Stimulated activated CD4-positive, alpha-beta T cell treated with anti-CD3 and anti-CD28 coated beads, Interleukin-15, amount 100 ng/mL, for 24 hours (primary cell): Measurements from ENCODE around the gene TLR7.

ENCODE experiments used
- DNase-seq: peaks from one replicate; pipeline ENCODE4 v3.0.0-alpha.2; 2020

TLR7 gene

DNA sequence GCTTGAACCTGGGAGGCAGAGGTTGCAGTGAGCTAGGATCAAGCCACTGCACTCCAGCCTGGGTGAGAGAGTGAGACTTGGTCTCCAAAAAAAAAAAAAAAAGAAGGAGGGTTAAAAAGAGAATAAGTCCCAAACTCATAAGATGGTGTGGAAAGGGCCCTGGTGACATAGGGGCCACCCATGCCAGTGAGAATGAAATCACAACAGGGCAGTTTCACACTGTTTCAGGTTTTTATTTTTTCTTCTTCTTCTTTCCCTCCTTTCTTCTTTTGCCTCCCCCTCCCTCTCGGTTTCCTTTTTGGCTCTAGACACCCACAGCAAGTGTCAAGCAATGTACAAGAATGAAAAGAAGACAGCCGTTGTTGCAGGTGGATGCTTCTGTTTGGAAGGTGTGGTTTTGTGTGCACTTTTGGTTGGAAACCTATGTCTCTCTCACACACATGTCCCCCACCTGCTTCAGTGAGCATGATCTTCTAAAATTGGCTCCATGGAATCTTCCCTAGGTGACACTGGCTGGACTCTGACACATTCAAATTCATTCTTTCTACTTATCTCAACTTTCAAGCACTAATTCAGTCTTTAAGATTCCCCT is 25.1 kb downstream of the TLR7 start:
- DNase-seq = no peak

DNA sequence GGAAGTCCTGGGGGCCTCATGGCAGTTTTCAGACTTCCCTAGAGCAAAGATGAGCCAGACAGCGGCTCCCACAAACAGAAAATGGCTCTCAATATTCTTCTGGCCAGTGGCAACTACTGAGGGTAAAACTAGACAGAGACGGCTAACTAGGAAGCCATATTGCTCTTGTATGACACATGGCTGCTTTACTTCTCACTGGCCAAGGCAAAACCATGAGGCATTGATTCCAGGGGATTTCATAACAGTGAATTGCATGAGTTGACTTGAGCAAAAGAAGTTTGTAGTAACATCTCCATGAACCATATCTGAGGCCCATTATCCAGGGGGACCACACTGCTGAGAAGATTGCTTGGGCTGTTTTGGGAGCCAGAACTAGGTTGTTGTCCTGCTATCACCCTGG is 25.8 kb downstream of the TLR7 start:
- DNase-seq = no peak

DNA sequence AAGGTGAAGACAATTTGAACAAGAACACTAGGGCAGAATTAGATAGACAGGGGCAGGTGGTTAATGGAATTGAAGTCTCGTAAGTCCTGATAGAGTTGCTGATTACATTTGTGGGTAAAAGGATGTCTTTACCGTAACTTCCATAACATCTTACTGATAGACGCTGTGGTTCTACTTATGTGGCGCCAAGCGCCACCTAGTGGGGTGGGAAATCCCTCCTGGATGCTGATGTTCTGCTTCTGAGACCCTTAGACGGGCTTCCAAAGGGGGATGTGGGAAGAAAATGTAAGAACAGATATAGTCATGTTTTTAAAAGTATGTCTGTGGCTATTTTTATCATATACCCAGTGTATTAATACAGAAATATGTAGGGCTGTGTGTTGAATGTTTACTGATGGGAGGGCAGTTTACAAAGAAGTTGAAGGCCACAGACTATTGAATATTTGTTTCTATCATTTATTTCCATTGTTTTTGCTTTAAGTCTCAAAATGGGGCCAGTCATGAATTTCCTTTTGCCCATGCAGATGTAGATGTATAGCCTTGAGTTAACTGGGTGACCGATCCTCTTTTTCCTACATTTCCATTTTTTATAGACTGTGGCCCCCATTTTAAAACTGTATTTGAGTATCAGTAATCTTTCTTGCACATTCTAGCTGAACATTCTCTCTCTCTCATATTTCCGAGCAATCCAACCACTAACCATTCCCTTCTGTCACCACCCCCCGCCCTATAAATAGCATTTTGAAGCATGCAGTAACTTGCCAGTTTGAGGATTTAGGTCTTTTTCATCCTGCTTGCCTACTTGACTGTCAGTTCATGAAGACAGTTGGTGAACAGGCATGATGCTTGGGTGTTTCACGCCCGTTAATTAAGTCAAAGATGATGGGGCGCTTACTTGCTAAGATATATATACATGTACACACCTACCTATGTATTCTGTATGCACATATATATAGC is 27.5 kb downstream of the TLR7 start:
- peak; percentile 56 for DNase-seq

DNA sequence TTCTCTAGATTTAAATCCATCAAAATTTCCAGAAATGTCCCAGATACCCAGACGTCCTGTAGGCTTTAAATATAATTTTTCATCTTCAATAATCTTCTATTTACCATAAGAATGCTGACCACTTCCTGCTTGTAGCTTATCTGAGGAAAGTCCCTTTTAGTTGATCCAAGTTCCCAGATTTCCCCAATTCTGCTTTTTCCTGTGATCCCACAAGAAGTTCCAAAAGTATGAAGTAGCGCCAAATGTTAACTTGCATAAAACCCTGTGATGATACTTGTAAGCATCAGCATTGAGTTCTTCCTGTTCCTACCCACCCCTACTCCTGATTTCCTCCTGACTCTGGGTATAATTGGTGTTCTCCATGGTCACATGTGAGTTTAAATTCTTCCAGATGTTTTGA is 29.0 kb downstream of the TLR7 start:
- DNase-seq = no peak

DNA sequence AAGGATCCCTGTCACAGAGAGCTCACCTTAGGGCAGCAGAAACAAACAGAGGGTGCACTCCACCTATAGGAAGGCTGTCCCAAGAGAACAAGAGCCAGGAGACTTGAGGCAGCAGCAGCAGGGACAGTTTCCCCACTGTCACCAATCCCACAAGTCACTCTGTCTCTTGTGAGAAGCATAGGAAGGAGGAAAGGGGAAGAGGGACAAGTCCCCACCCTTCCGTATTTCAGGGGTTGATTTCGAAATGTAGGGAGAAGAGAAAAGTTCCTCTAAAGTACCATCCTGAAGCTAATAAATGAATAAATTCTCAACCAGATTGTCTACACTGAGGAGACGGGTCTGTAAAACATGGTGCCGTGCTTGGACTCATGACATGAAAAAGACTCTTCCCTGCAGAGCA is 30.1 kb downstream of the TLR7 start:
- no peak for DNase-seq

DNA sequence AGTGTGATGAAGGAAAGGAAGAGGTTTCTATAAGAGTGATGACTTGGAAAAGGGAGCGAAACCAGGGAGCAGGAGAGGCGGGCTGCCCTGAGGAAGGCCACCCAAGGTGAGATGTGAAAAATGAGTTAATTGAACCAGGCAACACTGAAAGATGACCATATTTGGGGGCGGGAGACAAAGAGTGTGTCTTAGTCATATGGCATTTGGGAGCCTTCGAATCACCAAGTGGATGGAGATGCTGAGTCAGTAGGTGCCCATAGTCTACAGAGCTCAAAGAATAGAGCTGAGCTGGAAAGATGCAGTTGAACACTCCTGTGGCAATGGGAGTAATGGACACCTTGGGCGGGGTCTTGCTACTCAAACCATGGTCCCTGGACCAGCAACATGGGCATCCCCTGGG is 31.2 kb downstream of the TLR7 start:
- DNase-seq = peak; percentile 13

DNA sequence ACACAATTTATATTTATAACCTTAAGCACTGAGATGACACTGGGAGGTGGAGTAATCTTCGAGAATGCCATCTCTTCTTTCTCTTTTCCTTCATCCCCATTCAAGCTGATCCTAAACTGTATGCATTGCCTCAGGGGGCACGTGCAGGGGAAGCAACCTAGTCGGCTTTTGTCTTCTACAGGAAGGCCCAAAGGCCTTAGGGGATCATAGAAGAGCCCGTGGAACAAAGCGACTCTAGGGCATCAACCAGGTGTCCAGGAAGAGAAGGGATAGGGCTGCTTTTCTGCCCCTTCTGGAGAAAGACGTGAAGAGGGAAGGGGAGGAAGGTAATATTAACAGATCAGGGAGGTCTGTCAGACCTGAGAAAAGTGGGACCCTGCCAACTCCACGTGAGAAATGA is 32.6 kb downstream of the TLR7 start:
- DNase-seq = no peak

DNA sequence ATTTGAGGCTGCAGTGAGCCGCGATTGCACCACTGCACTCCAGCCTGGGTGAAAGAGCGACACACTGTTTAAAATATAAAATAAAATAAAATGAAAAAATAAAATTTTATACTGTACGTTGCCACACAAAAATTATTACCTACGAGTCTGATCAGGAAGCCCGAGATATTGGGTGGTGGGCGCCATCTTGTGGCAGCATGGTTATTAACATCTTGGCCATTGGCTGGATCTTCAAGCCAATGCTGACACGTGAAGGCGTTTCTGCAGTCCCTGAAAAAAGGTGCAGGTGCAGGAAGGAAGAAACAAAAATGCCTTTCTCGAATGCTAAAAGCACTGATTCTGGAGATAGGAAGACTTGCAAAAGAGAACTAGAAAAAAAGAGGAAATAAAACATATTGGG is 34.6 kb downstream of the TLR7 start:
- DNase-seq = peak; percentile 75

DNA sequence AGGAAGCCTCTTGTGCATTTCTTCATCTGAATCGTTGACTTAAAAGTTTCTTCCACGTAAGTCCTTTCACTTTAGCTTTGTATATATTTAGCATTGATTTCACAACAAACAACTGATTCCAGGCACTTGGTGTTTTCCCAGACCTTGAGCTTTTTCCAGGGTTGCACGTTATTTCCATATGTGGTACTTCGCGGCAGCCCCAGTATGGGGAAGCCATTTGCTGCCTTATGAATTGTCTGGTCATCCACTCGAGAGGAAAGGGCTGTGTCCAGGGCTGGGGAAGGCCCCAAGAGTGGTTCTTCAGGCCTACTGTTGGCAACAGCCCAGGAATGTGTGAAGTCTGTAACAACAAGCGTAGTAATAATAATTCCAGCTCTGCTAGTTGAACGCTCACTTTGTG is 36.8 kb downstream of the TLR7 start:
- DNase-seq = no peak

DNA sequence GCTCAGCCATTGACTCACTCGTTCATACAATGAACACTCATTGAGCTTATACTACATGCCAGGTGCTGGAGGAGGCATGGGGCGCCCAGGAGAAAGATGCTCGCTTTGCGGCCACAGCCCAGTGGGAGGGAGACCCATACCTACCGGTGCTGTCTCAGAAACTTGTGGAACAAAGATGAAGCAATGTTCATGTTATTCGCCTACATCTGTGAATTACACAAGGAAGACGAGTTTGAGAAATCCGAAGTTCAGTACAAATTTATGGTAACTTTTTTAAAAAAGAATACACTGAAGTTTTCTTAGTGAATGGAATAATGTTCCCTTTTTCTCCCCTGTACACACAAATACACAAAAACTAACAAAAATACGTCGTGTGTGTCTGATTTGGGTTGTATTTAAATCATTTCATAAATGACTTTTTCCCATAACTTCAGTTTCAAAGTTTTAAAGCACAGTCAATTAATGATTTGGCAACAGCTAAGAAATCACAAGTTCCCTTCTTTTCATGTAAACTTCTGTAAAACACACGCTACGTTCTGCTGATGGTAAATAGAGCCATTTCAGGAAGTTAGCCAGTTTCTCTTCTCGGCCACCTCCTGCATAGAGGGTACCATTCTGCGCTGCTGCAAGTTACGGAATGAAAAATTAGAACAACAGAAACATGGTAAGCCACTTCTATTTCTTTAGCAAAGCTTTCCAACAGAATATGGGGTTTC is 39.3 kb downstream of the TLR7 start, which contains the start of gene TLR8:
Gene TLR8, plus strand, starts transcription at position 575 of the 716 bp plus-strand sequence. Its CDS starts 87 bp downstream, at position 662.
- no peak for DNase-seq

DNA sequence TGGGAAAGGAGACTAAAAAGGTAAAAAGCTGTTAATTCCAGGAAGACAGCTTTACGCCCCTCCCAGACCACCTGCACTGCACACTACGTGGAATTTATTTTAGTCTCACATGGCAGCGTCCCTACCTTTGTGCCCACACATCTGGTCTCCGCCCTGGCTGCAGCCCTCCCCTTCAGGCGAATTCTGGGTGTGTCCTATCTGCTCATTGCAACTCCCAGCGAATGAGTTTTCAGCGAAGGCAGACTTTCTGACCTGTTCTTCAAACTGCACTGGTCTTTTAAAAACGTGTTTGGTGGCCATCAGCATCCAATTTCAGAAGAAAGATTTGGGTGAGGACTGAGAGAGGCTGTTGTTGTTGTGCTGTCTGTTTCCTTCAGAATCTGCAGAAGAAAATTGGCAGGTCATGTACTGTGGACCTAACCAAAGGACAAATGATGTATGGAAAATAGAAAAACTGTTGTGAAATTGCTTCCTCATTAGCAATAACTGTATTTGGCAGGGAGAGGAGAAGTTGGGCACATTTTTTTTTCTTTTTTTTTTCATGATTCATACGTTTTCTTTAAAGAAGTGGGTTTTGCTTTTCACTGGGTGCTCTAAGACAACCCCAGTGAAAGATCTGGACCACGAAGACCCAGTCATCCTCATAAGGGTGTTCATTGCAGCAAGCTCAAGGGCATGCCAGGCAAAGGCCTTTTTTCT is 43.7 kb downstream of the TLR7 start:
- DNase-seq = no peak

DNA sequence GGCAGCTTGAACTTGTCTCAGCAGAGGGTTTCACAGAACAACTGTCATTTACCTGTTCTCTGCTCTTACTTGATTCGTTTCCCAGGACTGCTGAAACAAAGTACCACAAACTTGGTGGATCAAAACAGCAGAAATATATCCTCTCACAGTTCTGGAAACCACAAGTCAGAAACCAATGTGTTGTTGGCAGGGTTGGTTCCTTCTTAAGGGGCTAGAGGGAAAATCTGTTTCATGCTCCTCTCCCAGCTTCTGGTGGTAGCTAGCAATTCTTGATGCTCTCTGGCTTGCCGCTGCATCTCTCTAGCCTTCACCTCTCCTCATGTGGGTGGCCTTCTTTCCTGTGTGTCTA is 44.2 kb downstream of the TLR7 start:
- no peak for DNase-seq

DNA sequence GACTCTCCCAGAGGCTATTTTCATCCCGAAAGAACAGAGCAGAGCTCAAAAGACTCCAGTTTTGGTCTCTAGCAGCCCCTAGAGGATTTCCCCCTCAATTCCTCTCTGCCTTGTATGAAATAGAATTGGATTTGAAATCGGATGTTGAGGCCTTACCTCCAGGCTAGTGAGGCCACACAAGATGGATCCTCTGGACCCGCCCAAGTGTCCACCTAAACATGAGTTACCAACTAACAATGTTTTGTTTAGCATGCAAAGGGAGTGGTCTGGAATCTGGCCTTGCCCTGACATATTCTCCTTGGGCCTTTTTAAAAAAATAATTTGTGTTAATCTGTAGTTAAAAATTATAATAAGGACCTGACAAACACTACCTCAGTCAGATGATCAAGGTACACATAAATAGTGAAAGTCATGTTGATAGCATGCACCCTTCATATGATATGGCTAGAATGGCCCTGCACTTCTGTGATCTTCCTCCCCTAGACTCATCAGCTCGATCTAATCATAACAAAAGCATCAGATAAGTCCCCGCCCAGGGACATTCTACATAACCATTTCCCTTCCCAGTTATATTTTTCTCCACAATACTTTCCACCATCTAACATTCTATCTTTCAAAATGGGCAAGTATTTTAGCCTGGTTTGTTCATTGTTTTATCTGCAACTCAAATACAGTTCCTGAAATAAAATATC is 46.1 kb downstream of the TLR7 start:
- no peak for DNase-seq

DNA sequence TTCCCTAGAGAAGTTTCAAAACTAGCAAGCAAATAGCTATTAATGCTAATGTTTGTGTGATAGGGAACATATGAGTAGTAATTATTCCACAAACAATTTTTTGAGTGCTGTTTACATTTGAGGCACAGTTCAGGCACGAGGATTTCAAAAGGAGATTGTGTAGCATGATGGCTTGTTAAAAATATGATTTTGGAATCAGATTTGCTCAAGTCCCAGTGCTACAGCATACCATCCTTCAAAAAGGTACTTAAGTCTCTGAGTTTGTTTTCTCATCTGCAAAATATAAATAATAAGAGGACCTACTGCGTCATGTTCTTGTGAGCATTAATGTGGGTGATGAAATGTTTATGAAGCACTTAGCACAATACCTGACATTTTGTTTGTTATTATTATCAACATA is 50.9 kb downstream of the TLR7 start:
- no peak for DNase-seq

DNA sequence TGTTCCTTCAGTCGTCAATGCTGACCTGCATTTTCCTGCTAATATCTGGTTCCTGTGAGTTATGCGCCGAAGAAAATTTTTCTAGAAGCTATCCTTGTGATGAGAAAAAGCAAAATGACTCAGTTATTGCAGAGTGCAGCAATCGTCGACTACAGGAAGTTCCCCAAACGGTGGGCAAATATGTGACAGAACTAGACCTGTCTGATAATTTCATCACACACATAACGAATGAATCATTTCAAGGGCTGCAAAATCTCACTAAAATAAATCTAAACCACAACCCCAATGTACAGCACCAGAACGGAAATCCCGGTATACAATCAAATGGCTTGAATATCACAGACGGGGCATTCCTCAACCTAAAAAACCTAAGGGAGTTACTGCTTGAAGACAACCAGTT is 52.2 kb downstream of the TLR7 start:
- DNase-seq = no peak

DNA sequence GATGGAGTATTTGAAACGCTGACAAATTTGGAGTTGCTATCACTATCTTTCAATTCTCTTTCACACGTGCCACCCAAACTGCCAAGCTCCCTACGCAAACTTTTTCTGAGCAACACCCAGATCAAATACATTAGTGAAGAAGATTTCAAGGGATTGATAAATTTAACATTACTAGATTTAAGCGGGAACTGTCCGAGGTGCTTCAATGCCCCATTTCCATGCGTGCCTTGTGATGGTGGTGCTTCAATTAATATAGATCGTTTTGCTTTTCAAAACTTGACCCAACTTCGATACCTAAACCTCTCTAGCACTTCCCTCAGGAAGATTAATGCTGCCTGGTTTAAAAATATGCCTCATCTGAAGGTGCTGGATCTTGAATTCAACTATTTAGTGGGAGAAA is 52.7 kb downstream of the TLR7 start:
- DNase-seq = no peak

DNA sequence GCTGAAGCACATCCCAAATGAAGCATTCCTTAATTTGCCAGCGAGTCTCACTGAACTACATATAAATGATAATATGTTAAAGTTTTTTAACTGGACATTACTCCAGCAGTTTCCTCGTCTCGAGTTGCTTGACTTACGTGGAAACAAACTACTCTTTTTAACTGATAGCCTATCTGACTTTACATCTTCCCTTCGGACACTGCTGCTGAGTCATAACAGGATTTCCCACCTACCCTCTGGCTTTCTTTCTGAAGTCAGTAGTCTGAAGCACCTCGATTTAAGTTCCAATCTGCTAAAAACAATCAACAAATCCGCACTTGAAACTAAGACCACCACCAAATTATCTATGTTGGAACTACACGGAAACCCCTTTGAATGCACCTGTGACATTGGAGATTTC is 54.1 kb downstream of the TLR7 start:
- DNase-seq = no peak

DNA sequence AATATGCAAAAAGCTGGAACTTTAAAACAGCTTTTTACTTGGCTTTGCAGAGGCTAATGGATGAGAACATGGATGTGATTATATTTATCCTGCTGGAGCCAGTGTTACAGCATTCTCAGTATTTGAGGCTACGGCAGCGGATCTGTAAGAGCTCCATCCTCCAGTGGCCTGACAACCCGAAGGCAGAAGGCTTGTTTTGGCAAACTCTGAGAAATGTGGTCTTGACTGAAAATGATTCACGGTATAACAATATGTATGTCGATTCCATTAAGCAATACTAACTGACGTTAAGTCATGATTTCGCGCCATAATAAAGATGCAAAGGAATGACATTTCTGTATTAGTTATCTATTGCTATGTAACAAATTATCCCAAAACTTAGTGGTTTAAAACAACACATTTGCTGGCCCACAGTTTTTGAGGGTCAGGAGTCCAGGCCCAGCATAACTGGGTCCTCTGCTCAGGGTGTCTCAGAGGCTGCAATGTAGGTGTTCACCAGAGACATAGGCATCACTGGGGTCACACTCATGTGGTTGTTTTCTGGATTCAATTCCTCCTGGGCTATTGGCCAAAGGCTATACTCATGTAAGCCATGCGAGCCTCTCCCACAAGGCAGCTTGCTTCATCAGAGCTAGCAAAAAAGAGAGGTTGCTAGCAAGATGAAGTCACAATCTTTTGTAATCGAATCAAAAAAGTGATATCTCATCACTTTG is 55.2 kb downstream of the TLR7 start:
- DNase-seq = no peak

DNA sequence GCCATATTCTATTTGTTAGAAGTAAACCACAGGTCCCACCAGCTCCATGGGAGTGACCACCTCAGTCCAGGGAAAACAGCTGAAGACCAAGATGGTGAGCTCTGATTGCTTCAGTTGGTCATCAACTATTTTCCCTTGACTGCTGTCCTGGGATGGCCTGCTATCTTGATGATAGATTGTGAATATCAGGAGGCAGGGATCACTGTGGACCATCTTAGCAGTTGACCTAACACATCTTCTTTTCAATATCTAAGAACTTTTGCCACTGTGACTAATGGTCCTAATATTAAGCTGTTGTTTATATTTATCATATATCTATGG is 55.7 kb downstream of the TLR7 start:
- DNase-seq = no peak

DNA sequence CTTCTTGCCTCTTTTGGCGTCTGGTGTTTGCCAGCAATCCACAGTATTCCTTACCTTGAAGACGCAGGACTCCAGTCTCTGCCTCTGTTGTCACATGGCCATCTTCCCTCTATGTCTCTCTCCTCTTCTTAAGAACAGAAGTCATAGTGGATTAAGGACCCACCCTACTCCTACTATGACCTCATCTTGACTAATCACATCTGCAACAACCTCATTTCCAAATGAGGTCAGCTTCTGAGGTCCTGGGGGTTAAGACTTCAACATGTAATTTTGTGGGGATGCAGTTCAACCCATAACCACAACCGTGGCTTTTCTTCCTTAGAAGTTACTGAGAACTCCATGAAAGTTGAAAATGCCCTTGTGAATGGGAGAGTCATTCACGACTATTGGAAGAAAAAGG is 62.8 kb downstream of the TLR7 start:
- DNase-seq = no peak

DNA sequence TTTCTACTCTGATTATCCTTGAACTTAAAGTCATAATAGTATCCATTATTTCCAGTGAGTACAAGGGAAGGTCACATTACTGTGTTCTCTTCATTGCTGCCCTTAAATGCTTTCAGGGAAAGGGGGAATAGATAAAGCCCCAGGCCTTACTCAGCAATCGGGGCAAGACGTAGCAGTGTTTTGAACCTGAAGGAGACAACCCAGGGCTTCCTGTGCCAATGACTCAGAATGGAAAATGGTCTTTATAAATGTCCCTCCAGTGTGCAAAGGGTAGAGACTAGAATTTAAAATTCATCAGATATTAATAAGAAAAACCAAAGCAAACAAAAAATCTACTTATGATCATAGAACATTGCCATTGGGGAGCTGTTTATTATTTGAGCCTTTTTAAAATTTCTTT is 63.3 kb downstream of the TLR7 start:
- no peak for DNase-seq

DNA sequence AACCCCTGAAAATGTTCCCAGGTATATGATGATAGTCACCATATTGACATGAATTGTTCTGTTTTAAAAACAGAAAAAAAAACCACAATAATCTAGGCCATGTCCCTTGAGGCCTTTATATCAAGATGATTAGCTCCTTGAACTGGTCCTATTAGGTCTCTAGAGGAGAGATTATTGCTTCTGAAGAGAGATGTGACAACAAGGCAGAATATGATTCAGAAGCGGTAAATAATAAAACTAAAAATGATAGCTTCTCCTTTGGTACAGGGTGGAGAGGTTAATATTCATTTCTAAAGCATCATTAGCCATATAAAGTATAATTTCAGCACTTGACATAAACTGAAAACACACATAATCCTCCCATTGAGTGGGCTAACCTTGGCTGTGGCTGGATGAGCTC is 65.4 kb downstream of the TLR7 start:
- DNase-seq = no peak
